DLD1 (cell line): Measurements from ENCODE around the gene CLEC16A.

ENCODE experiments used
- in situ Hi-C: cut with HindIII; loops from 2 replicates; pipeline ENCODE4 v1.10.0; 2017; ENCODE audit warnings: low sequenced_read_pairs

The CLEC16A gene

GRCh38 chr16:11035096-11035495 lies 90.7 kb downstream of the CLEC16A start:
- in situ Hi-C loops = no loop called here

GRCh38 chr16:11036040-11036439 lies 91.7 kb downstream of the CLEC16A start:
- in situ Hi-C loops = no loop called here

- in situ Hi-C loops = no loop called here
Measured at GRCh38 chr16:11036868-11037410, 92.6 kb downstream of the CLEC16A start.

GRCh38 chr16:11038305-11038704 lies 93.9 kb downstream of the CLEC16A start:
- in situ Hi-C loops = no loop called here

GRCh38 chr16:11038777-11039176 lies 94.4 kb downstream of the CLEC16A start:
- in situ Hi-C loops = no loop called here

- in situ Hi-C loops = no loop called here
Measured at GRCh38 chr16:11039726-11040125, 95.4 kb downstream of the CLEC16A start.

- in situ Hi-C loops = no loop called here
Measured at GRCh38 chr16:11042191-11042590, 97.8 kb downstream of the CLEC16A start.

- in situ Hi-C loops = no loop called here
Measured at GRCh38 chr16:11045441-11045840, 101.1 kb downstream of the CLEC16A start.

GRCh38 chr16:11045846-11046245 lies 101.5 kb downstream of the CLEC16A start:
- in situ Hi-C loops = no loop called here

- in situ Hi-C loops = no loop called here
Measured at GRCh38 chr16:11046382-11046931, 102.1 kb downstream of the CLEC16A start.

GRCh38 chr16:11047057-11047456 lies 102.7 kb downstream of the CLEC16A start:
- in situ Hi-C loops = no loop called here

GRCh38 chr16:11047939-11048800 lies 103.8 kb downstream of the CLEC16A start:
- in situ Hi-C loops = no loop called here

GRCh38 chr16:11049396-11050059 lies 105.2 kb downstream of the CLEC16A start:
- in situ Hi-C loops = loop anchor here (5.0 kb wide), 1 partner anchor 97 kb away; no protein-coding TSS in a partner anchor

GRCh38 chr16:11050536-11050935 lies 106.2 kb downstream of the CLEC16A start:
- in situ Hi-C loops = loop anchor here (5.0 kb wide), 1 partner anchor 98 kb away; no protein-coding TSS in a partner anchor

GRCh38 chr16:11050944-11051343 lies 106.6 kb downstream of the CLEC16A start:
- in situ Hi-C loops = loop anchor here (5.0 kb wide), 1 partner anchor 99 kb away; no protein-coding TSS in a partner anchor

- in situ Hi-C loops = loop anchor here (5.0 kb wide), 1 partner anchor 99 kb away; no protein-coding TSS in a partner anchor
Measured at GRCh38 chr16:11051430-11051829, 107.1 kb downstream of the CLEC16A start.

- in situ Hi-C loops = loop anchor here (5.0 kb wide), 1 partner anchor 100 kb away; no protein-coding TSS in a partner anchor
Measured at GRCh38 chr16:11051879-11052808, 107.8 kb downstream of the CLEC16A start.

GRCh38 chr16:11053916-11054460 lies 109.6 kb downstream of the CLEC16A start:
- in situ Hi-C loops = loop anchor here (5.0 kb wide), 1 partner anchor 102 kb away; no protein-coding TSS in a partner anchor

GRCh38 chr16:11056090-11056992 lies 112.0 kb downstream of the CLEC16A start:
- in situ Hi-C loops = no loop called here
